GM18519 (cell line): ENCODE data around the gene TNFRSF12A.
"Not testable (repeated sequence)": the region's sequence is repeated elsewhere in the genome, so short reads cannot be mapped to it uniquely, and the experiment has no call there.

ENCODE experiments used
- ATAC-seq: cut with Tn5 transposase; IDR thresholded peaks from one replicate; pipeline ENCODE4 v1.9.1; 2021; ENCODE audit warnings: mild to moderate bottlenecking, moderate library complexity; ENCODE audit not compliant: unreplicated experiment, low FRiP score

The TNFRSF12A gene

DNA sequence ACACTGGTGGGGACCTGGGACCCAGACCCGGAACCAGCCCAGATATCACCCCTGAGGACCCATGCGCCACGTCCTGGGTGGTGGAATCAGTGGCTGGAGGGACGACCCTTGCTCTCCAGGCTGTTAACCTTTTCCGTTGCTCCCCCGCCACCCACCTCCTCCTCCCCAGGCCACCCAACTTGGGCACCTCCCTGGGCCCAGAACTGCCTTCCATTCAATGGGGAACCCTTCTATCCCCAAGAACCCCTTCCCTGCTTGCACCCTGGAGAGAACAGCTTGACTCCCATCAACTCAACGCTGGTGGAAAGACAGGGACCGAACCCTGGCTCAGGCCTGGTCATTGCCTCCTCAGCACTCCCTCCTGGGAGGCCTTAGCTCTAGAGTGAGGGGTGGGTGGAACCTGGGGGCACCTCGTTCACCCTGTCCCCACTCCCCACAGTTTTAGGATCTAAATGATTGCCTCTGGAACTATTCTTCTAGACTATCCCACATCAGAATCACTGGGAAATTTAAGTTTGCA, 39.6 kb downstream of the TNFRSF12A start:
- no peak for ATAC-seq

DNA sequence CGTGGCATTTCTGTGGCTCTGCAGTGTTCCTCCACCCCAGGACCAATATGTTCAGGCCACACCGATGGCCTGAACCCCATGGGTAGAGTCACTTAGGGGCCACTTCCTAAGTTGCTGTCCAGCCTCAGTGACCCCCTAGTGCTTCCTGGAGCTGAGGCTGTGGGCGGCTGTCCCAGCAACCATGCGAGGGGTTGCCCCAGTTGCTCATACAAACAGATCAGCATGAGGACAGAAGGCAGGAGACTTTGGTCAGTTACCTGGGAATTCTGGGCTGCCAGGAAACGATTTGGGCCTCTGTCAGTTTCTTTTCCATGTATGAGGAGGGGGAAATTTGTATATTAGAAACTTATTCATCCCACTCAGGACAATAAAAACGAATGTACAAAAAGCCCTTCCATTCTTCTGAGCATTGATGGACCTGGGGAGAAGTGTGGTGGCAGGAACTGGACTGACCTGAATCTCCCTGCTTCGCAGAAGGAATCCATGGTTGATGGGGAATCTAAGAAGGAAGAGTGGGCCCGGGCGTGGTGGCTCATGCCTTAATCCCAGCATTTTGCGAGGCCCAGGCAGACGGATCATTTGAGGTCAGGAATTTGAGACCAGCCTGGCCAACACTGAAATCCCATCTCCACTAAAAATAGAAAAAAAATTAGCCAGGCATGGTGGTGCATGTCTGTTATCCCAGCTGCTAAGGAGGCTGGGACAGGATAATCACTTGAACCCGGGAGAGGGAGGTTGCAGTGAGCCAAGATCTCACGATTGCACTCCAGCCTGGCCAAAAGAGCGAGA, 40.4 kb downstream of the TNFRSF12A start:
- ATAC-seq: no peak

DNA sequence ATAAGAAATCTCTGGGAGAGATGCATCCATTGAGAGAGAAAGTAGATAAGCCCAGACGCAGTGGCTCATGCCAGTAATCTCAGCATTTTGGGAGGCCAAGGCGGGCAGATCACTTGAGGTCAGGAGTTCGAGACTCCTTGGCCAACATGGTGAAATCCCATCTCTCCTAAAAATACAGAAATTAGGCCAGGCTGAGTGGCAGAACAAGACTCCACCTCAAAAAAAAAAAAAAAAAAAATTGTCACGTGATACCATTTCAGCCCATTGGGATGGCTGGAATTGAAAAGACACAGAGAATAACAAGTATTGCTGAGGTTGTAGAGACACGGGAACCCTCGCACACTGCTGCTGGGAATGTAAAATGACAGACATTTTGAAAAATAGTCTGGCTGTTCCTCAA, 42.4 kb downstream of the TNFRSF12A start:
- ATAC-seq: no peak

DNA sequence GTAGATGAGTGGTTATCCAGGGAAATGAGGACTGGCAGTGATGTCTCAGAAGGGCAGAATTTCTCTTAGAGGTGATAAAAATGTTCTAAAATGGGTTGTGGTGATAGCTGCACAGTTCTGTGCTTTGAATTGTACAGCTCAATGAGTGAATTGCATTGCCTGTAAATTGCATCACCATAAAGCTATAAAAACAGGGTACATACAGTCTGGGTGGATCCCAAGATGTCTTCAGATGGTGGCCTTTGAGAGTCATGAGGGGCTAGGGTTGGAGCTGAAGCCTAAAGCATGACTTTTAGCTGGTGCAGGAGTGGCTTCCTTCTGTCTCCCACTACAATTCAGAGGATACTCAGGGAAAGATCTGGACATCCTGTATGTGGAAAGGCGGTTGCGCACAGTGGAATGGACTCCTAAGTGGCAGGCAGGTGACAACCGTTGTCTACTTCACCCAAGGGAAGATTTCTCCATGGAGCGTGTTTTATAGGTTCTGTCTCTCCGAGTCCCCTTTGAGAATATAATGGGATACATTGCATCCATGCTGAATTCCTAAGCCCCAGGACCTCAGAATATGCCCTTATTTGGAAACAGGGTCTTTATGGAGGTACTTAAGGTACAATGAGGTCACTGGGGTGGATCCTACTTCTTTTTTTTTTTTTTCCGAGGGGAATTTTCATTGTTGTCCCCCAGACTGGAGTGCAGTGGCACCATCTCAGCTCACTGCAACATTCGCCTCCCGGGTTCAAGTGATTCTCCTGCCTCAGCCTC, 43.6 kb downstream of the TNFRSF12A start:
- no peak for ATAC-seq

DNA sequence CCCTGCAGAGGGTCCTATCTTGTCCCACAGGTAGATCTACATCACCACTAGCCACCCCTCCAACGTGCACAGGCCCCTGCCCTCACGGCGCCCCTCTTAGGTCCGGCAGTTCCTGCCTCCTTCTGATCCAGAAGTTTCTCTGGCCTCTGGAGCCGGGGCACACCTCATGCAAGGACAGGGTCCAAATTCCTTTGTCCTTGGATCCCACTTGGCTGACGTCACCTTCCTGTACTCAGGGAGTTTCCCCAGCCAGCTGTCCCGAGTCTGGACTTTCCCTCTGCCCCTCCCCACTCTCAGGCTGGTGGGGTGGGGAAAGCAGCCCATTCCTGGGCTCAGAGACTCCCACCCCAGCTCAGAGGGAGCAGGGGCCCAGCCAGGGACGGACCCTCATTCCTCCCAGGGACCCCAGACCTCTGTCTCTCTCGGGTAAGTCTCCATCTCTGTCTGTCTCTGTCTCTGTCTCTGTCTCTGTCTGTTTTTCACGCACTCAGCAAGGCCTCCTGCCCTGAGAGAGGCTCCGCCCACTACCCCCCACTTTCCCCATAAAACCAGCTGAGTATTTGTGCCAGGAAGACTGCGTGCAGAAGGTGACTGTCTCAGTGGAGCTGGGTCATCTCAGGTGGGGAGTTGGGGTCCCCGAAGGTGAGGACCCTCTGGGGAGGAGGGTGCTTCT, 45.0 kb downstream of the TNFRSF12A start, which contains the start of gene IL32:
IL32 (plus strand) TSS at position 572 of the 673 bp plus-strand sequence. CDS start 172 bp downstream, outside the sequence.
- no peak for ATAC-seq

DNA sequence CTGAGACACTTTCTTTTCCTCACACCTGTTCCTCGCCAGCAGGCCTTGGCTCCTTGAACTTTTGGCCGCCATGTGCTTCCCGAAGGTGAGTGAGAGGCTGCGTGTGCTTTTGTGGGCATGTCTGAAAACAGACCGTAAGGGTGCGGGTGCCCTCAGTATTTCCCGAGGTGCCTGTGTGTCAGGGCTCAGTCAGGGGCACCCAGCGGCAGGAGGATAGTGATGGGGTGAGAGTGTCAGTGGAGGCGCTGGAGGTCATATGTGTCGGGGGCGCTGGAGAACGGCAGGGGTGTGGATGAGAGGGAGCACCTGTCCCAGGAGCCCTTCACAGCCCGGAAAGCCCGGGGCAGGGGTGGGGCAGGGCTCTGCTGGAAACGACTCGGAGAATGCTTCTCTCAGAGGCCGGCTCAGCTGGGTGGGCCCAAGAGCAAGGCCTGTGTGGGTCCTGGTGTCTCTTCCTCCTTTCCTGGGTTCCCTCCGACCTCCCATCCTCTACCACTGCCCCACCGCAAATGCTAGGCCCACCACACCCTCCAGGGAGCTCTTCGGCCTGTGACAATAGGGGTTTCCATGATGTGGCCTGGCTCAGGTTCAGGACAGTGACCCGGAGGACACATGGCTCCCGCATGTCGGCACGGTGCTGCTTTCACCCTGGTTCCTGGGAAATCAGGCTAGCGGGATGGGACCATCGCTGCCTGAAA, 45.7 kb downstream of the TNFRSF12A start:
- ATAC-seq: no peak

DNA sequence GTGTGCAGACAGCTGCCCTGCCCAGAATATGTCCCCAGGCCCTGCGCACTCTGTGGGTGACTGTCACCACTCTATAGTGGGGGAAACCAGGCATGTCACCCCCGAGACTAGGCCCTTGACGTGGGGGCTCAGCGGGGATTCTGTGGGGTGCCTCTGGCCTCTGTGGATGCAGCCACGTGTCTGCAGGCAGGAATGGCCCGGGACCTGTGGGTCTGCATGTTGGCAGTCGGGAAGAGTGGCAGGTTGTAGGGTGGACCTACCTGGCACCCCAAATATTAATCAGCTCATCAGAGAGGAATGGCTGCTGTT, 46.2 kb downstream of the TNFRSF12A start:
- ATAC-seq: no peak

DNA sequence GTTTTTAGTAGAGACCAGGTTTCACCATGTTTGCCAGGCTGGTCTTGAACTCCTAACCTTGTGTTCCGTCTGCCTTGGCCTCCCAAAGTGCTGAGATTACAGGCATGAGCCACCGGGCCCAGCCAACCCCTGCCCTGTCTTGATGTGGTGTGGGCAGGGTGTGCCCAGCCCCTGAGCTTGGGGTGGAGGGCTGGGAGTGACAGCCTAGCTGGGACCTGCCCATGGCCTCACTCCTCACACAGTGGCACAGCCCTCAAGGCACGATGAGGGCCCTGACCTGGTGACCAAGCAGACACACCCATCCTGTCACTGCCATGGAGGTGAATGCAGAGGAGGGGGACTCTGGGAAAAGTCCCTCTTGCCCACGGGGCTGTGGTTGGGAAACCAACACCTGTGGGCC, 48.3 kb downstream of the TNFRSF12A start:
- no peak for ATAC-seq

DNA sequence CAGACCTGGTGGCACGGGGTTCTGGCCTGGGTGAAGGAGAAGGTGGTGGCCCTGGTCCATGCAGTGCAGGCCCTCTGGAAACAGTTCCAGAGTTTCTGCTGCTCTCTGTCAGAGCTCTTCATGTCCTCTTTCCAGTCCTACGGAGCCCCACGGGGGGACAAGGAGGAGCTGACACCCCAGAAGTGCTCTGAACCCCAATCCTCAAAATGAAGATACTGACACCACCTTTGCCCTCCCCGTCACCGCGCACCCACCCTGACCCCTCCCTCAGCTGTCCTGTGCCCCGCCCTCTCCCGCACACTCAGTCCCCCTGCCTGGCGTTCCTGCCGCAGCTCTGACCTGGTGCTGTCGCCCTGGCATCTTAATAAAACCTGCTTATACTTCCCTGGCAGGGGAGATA, 49.0 kb downstream of the TNFRSF12A start:
- ATAC-seq: not testable (repeated sequence)

DNA sequence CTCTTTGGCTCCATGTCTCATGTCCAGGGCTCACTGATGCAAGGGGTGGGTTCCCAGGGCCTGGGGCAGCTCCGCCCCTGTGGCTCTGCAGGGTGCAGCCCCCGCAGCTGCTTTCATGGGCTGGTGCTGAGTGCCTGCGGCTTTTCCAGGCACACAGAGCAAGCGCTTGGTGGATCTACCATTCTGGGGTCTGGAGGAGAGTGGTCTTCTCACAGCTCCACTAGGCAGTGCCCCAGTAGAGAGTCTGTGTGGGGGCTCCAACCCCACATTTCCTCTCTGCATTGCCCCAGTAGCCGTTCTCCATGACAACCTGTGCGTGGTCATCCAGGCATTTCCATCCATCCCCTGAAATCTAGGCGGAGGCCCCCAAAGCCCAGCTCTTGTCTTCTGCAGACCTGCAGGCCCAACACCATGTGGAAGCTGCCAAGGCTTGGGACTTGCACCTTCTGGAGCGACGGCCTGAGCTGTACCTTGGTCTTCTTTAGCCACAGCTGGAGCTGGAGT, 50.5 kb downstream of the TNFRSF12A start:
- no peak for ATAC-seq

DNA sequence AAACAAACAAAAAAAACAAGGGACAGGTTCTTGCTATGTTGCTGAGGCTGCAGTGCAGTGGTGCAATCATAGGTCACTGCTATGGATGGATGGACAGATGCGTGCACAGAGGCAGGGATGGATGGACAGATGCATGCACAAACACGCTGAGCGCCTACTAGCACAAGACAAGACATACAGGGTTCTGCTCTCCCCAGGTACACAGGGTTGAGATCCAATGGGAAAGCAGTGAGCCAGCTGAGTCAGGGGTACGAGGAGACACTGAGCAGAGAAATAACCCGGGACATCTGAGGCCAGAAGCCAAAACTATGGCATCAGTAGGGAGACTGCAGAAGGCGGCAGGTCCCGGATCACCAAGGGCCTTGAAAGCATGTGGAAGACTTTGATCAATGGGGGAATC, 51.5 kb downstream of the TNFRSF12A start:
- ATAC-seq: no peak
